ENCODE data around the gene LRP8. TPM values are rescaled to one million over a fixed set of nuclear protein-coding genes. Genes with fewer than 3 reads are reported as not detected.

LRP8 gene
- polyA plus RNA-seq, 1 of the 3 experiments (the other 2 are of a cell fraction), result 19.9 TPM

GRCh38 chr1:53303726-53304515 is 23.9 kb downstream of the LRP8 start:
- H3K27me3 ChIP-seq (ENCODE audit: insufficient read depth), result no peaks in the 10 kb centered on the region
- H3K4me1 ChIP-seq (ENCODE audit: control insufficient read depth in 1 of 2, insufficient read depth in 2 of 2, low read depth in 1 of 2, low read length in 1 of 2), result peaks cover 11 to 50% of the 10 kb centered on the region in 2 experiments; a peak in 3 of 4 replicates
- CTCF ChIA-PET, result interaction anchor here (1.0 to 3.3 kb wide), 4 partner anchors 12 to 89 kb away, joined by 3 to 7 read pairs (median 4); no protein-coding TSS in a partner anchor
- H4K20me1 ChIP-seq (ENCODE audit: insufficient read depth), result no peaks in the 10 kb centered on the region
- no peaks in the 10 kb centered on the region for H3K9me3 ChIP-seq
- H3K36me3 ChIP-seq (replicated peaks in 1 of 2; ENCODE audit: control insufficient read depth in 1 of 2, insufficient read depth in 2 of 2, low read length in 1 of 2), result no peaks in the 10 kb centered on the region
- H2AFZ ChIP-seq (ENCODE audit: low read depth), result no peak overlapping the region
- POLR2A ChIA-PET, result no interaction called here
- no peak overlapping the region for H3K9ac ChIP-seq
- H3K4me2 ChIP-seq, result peak overlapping the region; percentile 54; the same call in 1 of the 2 replicates
- no peaks in the 10 kb centered on the region for H3F3A ChIP-seq (replicated peaks; ENCODE audit: insufficient read depth)
- no peaks in the 10 kb centered on the region for H3K9me2 ChIP-seq
- no peaks in the 10 kb centered on the region for H3K79me2 ChIP-seq (ENCODE audit: insufficient read depth)
- no peak for DNase-seq
- TF ChIP-seq USF1 (IDR thresholded peaks at IDR 0.05; ENCODE audit: borderline replicate concordance, low read depth), result no peak
- peak overlapping the region in 1 of 2 experiments; percentile 31; a peak in 3 of 4 replicates for H3K27ac ChIP-seq (ENCODE audit: low read depth in 2 of 2, low read length in 1 of 2)
- 69% methylated on average over 9 of the region's 14 CpGs for WGBS (ENCODE audit: low lambda C conversion rate)
- H3K4me3 ChIP-seq (ENCODE audit: low read depth in 2 of 2, low read length in 1 of 2), result no peak overlapping the region

- 0 out of 2 replicates have a peak overlapping the region, but pooled peaks have one; percentile 54 for H3K4me2 ChIP-seq
- H3K4me1 ChIP-seq (ENCODE audit: control insufficient read depth in 1 of 2, insufficient read depth in 2 of 2, low read depth in 1 of 2, low read length in 1 of 2), result peaks cover 11 to 53% of the 10 kb centered on the region in 2 experiments; a peak in 3 of 4 replicates
- no peaks in the 10 kb centered on the region for H3K9me3 ChIP-seq
- no peak overlapping the region for H3K9ac ChIP-seq
- peak overlapping the region in 1 of 2 experiments; percentile 31; a peak in 2 of 4 replicates for H3K27ac ChIP-seq (ENCODE audit: low read depth in 2 of 2, low read length in 1 of 2)
- CTCF ChIA-PET, result interaction anchor here (1.1 to 1.3 kb wide), 2 partner anchors 13 to 25 kb away, joined by 3 to 6 read pairs; no protein-coding TSS in a partner anchor
- no peaks in the 10 kb centered on the region for H3K27me3 ChIP-seq (ENCODE audit: insufficient read depth)
- no peaks in the 10 kb centered on the region for H3F3A ChIP-seq (replicated peaks; ENCODE audit: insufficient read depth)
- WGBS (ENCODE audit: low lambda C conversion rate), result 99% methylated on average over 7 of the region's 7 CpGs
- no peaks in the 10 kb centered on the region for H3K36me3 ChIP-seq (replicated peaks in 1 of 2; ENCODE audit: control insufficient read depth in 1 of 2, insufficient read depth in 2 of 2, low read length in 1 of 2)
- no peaks in the 10 kb centered on the region for H3K79me2 ChIP-seq (ENCODE audit: insufficient read depth)
- H2AFZ ChIP-seq (ENCODE audit: low read depth), result no peak overlapping the region
- H4K20me1 ChIP-seq (ENCODE audit: insufficient read depth), result no peaks in the 10 kb centered on the region
- H3K9me2 ChIP-seq, result no peaks in the 10 kb centered on the region
- DNase-seq, result no peak
- POLR2A ChIA-PET, result no interaction called here
- H3K4me3 ChIP-seq (ENCODE audit: low read depth in 2 of 2, low read length in 1 of 2), result no peak overlapping the region
- no peak for TF ChIP-seq RAD21 (IDR thresholded peaks at IDR 0.05; ENCODE audit: low read length)
- no peak for TF ChIP-seq FOSL2 (IDR thresholded peaks at IDR 0.05; ENCODE audit: borderline replicate concordance, low read depth)
- no peak for TF ChIP-seq GABPA (IDR thresholded peaks at IDR 0.05; ENCODE audit: low read depth)
- no peak for TF ChIP-seq REST (IDR thresholded peaks at IDR 0.05; ENCODE audit: low read depth, low read length)
- no peak for TF ChIP-seq PBX3 (IDR thresholded peaks at IDR 0.05)
- TF ChIP-seq RXRA (IDR thresholded peaks at IDR 0.05; ENCODE audit: borderline replicate concordance, low read depth), result no peak
- TF ChIP-seq NFIC (IDR thresholded peaks at IDR 0.05; ENCODE audit: borderline replicate concordance), result no peak
- TF ChIP-seq TEAD4 (IDR thresholded peaks at IDR 0.05; ENCODE audit: borderline replicate concordance, insufficient read depth), result no peak
- TF ChIP-seq RCOR1 (IDR thresholded peaks at IDR 0.05; ENCODE audit: low read length), result no peak
- TF ChIP-seq FOXM1 (IDR thresholded peaks at IDR 0.05; ENCODE audit: low read depth), result no peak
- no peak for TF ChIP-seq MAX (IDR thresholded peaks at IDR 0.05; ENCODE audit: low read depth)
- TF ChIP-seq CTCF (IDR thresholded peaks at IDR 0.05), result no peak
- TF ChIP-seq CHD2 (IDR thresholded peaks at IDR 0.05; ENCODE audit: low read length, partially characterized antibody), result no peak
- no peak for TF ChIP-seq USF1 (IDR thresholded peaks at IDR 0.05; ENCODE audit: borderline replicate concordance, low read depth)
- TF ChIP-seq ELF1 (IDR thresholded peaks at IDR 0.05), result no peak
- no peak for TF ChIP-seq TAF1 (IDR thresholded peaks at IDR 0.05; ENCODE audit: borderline replicate concordance, low read depth, low read length)
- TF ChIP-seq JUND (IDR thresholded peaks at IDR 0.05), result no peak
- no peak for TF ChIP-seq POLR2AphosphoS5 (IDR thresholded peaks at IDR 0.05; ENCODE audit: low read depth, low read length)
Observed at GRCh38 chr1:53303243-53303642, 24.6 kb downstream of the LRP8 start.

All from SK-N-SH (cell line).